GM11168 (cell line): ENCODE data around the gene ESF1.
"Not testable (repeated sequence)": the region's sequence is repeated elsewhere in the genome, so short reads cannot be mapped to it uniquely, and the experiment has no call there.

Source experiments
- in situ Hi-C: fragments of 300-500 bp; cut with MboI; formaldehyde crosslinking; loops from one replicate; pipeline ENCODE4 v1.12.0; 2022; ENCODE audit warnings: low sequenced_read_pairs; ENCODE audit not compliant: unreplicated experiment

ESF1 gene

GRCh38 chr20:13745784-13746183 lies 38.9 kb downstream of the ESF1 start:
- in situ Hi-C loops = no loop called here

- in situ Hi-C loops = no loop called here
Measured at GRCh38 chr20:13744352-13744751, 40.4 kb downstream of the ESF1 start.

GRCh38 chr20:13741879-13742278 lies 42.8 kb downstream of the ESF1 start:
- in situ Hi-C loops = no loop called here

DNA sequence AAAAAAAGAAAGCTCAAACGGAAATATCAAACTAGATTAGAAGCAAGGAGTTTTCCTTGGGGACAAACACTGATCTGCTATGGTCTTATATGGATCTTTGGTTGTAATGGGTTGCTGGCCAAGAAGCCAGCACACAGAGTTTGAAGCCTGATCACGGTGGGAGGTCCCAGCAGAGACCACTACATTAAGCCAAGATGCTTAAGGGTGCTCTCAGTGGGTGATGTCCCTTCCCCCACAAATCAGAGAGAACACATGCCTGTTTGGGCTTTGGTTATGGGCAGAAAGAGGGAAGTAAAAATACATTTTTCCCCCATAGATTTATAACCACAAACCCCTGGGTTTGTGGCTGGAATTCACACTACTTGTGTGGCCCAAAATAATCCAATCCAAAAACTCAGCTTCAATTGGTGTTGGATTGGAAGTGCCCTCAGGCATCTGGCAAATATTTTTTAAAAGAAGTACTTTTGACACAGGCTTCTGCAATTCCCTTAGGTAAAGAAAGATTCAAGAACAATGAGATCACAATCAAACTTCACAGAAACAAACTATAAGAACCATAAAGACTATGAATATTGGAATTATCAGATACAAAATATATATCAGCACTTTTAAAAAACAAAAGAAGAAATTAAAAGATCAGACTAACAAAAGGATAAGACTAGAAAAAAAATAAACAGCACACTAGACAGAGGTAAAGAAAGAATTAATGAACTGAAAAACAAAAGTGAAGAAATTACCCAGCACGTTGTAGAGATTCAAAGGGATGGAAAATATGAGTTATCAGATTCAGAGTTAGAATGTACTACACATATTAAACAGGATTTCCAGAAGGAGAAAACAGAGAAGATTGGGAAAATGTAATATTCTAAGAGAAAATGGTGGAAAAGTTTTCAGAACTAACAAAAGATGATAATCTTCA lies 44.7 kb downstream of the ESF1 start:
- in situ Hi-C loops = no loop called here

DNA sequence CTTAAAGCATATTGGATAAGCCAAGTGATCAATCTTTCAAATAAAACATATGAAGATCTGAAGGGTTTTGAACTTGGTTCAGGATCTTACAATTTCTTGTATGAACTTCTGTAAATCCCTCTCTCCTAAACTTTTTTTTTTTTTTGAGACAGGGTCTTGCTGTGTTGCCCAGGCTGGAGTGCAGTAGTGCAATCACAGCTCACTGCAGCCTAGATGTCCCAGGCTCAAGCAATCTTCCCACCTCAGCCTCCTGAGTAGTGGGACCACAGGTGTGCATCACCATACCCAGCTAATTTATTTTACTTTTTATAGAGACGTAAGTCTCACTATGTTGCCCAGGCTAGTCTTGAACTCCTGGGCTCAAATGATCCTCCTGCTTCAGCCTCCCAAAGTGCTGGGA lies 46.5 kb downstream of the ESF1 start:
- in situ Hi-C loops = not testable (repeated sequence)

GRCh38 chr20:13736436-13737191 lies 48.1 kb downstream of the ESF1 start:
- in situ Hi-C loops = no loop called here

GRCh38 chr20:13735826-13736225 lies 48.9 kb downstream of the ESF1 start:
- in situ Hi-C loops = no loop called here

DNA sequence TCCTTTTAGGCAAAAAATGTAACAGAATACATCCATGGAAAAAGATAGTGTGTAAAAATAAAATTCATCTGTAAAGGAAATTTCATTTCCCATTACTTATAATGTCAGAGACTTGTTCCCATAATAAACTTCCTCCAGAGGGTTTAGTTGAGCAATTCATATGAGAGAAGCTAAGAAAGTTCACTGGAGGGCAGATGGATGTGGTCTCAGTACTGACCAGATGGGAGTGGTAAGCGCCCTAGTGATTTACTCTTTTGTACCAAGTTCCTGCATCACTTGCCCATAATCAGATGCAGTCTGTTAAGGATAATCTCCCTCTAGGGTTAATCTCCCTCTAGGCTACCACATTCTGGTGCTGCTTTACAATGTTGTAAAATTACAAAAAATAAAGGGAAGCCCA lies 61.7 kb downstream of the ESF1 start:
- in situ Hi-C loops = no loop called here

- in situ Hi-C loops = no loop called here
Measured at GRCh38 chr20:13718171-13718570, 66.5 kb downstream of the ESF1 start.

GRCh38 chr20:13717631-13718044 lies 67.1 kb downstream of the ESF1 start:
- in situ Hi-C loops = no loop called here

DNA sequence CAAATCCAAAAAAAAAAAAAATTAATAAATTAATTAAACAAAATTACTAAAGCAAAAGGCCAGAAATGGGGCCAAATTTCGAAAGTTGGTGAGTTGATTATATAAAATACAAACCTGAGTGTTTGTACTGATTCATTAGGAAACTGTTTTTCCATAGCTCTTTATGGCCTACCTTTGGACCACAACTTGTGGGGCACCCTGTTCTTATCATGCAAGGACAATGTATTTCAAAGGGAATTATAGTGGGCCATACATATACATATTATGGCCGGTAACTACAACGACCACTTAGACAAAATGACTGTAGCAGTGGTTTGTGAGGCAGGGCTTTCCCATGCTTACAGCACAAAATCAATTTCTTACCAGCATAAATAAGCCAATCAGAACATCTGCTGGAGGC lies 69.5 kb downstream of the ESF1 start:
- in situ Hi-C loops = no loop called here

DNA sequence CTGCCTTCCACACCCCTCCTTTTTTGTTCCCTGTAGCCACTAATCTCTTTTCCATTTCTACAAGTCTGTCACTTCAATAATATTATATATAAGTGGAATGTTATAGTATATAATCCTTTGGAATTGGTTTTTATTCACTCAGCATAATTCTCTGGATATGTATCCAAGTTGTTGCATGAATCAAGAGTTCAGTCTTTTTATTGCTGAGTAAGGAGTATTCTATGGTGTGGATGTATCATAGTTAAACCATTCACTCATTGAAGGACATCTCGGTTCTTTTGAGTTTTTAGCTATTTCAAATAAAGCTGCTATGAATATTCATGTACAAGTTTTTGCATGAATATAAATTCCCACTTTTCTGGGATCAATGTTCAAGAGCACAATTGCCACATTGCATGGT lies 76.5 kb downstream of the ESF1 start:
- in situ Hi-C loops = no loop called here

- in situ Hi-C loops = no loop called here
Measured at GRCh38 chr20:13703265-13703664, 81.5 kb downstream of the ESF1 start.

- in situ Hi-C loops = no loop called here
Measured at GRCh38 chr20:13701486-13701885, 83.2 kb downstream of the ESF1 start.

DNA sequence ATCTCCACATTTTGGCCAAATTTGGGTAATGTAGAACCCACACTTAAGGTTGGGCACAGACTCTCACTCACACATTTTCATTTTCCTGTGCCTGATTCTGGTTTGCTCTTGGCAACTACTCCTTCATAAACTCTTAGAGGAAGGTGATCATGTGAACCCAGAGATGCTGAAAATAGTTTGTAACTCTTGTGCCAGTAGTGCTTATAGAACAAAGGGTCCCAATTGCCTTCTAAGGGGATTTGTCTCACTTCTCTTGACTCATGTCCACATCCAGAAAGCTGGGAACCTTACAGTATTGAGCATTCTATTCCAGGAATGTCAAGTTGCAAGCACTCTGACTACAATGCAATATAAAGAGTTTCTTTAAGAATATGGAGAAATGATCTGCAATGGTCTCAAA lies 84.0 kb downstream of the ESF1 start:
- in situ Hi-C loops = no loop called here

DNA sequence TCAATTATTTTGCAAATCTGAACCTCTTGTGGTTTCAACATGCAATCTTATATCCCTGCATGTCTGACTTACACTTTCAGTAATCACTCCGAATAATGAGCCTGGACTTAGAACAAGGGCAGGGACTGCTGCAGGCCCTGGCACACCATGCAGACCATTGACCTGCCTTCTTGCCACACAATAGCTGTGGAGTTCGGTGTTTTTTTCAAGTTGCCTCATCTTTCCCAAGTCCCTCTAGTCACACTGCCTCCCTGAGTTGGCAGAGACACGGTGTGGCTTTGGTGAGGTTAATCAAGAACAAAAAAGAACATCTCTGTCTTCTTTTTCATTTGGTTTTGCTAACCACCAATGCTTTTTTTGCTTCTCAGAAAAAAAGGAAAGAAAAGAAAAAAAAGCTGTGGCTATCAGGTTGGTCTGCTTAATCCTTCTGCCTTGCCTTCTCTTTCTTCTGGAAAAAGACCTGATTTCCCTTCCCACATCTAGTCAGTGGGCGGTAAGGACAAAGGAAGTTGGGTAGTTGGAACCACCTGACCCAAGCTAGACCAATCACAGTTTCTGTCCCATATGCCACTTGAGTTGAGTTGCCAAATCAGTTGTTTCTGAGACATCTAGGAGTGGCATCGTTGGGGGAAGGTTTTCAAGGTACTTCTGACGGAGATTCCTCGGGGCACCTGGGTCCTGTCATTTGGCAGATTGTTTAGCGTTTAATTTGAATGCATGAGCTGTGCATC lies 90.1 kb downstream of the ESF1 start:
- in situ Hi-C loops = no loop called here

GRCh38 chr20:13692802-13693736 lies 91.7 kb downstream of the ESF1 start:
- in situ Hi-C loops = no loop called here

GRCh38 chr20:13690943-13691342 lies 93.8 kb downstream of the ESF1 start:
- in situ Hi-C loops = no loop called here

- in situ Hi-C loops = no loop called here
Measured at GRCh38 chr20:13687815-13688214, 96.9 kb downstream of the ESF1 start.

DNA sequence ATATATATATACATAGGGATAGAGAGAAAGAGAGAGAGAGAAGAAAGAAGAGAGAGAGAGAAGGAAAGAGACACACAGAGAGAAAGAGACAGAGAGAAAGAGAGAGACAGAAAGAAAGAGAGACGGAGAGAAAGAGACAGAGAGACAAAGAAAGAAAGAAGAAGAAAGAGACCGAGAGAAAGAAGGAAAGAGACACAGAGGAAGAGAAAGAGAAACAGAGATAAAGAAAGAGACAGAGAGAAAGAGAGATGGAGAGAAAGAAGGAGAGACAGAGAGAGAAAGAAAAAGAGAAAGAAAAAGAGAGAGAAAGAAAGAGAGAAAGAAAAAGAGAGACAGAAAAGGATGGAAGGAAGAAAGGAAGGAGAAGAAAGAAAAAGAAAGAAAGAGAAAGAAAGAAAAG lies 99.1 kb downstream of the ESF1 start:
- in situ Hi-C loops = no loop called here
